SIG-M5 treated with dmso at 0.1 percent for 504 hours (cell line): Measurements from ENCODE around the gene ZNF441.
"Not testable (repeated sequence)": the region's sequence is repeated elsewhere in the genome, so short reads cannot be mapped to it uniquely, and the experiment has no call there.

Source experiments
- DNase-seq: peaks from one replicate; lab custom pipeline; 2025; ENCODE audit not compliant: unreplicated experiment; lab: John Stamatoyannopoulos, UW

ZNF441 gene

DNA sequence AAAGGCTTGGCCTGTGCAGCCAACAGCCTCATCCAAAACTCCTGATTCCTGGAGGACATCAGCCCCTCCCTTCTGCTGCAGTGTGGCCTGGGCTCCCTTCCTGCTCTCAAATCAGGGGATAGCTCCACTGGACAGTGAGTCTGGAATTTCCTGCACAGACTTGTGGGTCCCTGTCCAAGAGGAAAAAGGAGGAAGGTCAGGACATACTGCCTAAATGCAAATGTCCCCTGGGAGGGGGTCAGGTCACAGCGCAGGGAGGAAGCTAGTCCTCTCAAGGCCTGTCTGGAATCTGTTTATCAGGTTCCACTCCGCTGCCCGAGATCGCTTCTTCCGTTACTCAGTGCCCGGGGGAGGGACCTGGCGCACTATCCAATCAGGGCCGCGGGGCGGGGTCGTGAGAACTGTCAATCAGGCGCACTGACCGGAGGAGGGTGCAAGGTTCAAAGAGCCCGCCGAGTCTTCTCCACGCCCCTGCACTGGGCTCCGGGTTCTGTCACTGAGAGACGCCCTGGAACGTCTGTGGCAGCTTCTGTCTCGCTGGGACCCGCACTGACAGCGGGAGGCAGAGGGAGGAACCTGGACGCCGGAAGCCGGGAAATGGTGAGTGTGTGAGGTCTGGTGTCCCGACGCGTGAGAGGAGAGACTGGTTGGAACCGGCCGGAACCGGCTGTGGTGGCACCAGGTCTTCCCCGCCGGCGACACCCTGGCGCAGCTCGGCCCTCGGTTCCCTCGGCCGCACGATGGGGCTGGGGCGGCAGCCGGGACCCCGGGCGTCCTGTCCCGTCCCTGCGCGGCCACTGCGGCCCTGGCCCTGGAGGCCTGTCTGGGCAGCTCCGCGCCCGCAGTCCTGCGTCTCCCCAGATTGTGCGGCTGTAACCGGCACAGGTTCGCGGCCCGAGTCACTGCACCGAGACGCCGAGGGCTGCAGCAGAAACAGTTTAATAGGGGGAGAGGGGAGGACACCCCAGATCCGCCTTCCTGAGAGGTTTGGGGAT is at the start of gene ZNF441:
TSS of gene ZNF441 (plus strand) at position 404 of the 995 bp plus-strand sequence. CDS start at position 598, 194 bp downstream.
- DNase-seq = no peak

DNA sequence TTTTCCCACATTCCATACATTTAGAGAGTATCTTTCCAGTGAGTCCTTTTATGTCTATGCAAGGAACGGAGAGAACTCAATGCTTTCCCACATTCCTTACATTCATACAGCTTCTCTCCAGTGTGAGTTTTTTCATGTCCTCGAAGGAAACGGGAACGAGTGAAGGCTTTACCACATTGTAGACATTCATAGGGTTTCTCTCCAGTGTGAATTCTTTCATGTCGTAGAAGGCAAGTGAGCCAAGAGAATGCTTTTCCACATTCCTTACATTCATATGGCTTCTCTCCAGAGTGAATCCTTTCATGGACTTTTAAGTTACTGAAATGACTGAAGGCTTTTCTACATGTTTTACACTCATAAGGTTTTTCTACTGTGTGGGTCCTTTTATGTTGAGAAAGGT is 45.1 kb upstream of the ZNF441 start:
- no peak for DNase-seq

DNA sequence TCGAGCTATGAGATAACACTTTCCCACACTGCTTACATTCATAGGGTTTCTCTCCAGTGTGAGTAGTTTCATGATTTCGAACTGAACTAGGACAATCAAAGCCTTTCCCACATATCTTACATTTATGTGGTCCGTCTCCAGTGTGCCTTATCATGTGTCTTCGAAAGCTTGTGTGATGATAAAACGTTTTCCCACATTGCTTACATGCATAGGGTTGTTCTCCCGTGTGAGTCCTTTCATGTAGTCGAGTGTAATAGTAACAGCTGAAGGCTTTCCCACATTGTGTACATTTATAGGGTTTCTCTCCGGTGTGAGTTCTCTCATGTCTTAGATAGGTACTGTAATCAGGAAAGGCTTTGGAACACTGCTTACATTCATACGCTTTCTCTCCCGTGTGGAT is 44.4 kb upstream of the ZNF441 start:
- no peak for DNase-seq

DNA sequence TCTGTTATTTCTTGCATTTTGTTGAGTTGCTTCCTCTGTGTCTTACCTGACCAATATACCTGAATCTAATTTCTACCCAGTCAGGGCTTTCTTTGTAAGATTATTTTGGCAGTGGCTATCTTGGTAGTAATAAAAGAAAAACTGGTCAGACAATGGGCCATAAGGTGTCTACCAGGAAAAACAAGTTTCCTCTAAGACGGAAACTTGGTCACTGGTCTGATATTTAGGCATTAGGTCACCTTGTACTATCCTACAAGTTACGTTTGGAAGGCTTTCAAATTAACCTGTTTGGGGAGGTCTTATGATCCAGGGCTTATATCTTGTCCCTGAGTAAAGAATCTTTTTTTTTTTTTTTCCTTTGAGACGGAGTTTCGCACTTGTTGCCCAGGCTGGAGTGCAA is 37.2 kb upstream of the ZNF441 start:
- no peak for DNase-seq

DNA sequence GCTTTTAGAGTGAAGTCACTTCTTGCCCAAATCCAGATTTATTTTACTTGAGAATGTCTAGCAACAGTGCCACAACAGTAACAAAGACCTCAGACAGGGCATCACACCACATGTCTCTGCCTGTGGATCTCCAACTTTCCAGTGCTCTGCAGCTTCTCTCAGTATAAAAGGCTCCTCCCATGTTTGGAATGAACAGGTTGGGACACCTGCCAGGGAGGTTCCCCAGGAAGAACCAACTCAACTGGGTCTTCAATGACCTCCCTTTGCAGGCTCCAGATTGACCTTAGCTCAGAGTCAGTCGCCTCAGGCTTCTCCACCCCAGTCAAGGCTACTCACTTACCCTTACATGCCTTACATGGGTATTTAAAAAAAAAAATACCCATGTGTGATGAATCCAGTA is 31.4 kb upstream of the ZNF441 start:
- DNase-seq = no peak

DNA sequence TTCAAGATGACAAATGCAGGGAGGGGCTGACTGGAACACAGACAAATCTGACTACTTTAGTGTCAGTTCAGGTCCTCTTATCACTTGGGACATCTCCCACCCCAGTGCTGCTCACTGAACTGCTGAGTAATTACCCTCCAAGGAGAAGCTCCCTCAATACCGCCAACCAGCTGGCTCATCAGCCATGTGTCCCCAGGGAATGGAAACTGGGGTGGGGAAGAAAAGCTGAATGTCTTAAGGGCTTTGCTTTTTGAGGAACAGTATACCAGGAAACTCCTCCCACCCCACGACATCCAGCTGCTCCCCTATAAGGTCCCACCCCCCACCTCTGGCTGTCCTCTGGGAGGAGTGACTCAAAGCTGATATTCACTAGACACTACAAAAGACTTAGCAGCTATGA is 30.1 kb upstream of the ZNF441 start:
- DNase-seq = no peak

DNA sequence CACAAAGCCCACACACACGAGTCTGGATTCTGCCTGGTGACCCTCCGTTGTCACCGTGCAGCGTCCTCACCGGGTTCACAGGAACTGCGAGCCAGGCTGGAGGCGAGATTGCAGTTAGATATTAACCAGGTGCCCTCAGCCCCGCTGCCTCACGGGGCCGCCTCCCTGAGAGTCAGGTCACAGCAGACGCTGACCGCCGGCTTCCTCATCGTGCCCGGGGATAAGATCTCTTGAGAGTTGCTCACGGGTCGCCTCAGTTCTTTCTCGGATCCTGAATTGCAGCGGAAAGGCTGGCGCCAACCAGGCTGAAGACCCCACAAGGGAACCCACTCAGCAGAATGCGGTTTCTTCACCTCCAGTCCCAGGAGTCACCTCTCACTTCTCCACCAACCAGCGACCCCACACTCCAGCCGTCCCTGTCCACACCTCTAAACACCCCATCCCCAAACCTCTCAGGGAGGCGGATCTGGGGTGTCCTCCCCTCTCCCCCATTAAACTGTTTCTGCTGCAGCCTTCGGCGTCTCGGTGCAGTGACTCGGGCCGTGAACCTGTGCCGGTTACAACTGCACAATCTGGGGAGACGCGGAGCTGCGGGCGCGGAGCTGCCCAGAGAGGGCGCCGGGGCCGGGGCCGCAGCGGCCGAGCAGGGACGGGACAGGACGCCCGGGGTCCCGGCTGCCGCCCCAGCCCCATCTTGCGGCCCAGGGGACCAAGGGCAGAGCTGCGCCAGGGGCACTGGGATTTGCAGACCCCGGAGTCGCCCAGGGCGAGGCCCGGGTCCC is 28.6 kb upstream of the ZNF441 start:
- DNase-seq = no peak

DNA sequence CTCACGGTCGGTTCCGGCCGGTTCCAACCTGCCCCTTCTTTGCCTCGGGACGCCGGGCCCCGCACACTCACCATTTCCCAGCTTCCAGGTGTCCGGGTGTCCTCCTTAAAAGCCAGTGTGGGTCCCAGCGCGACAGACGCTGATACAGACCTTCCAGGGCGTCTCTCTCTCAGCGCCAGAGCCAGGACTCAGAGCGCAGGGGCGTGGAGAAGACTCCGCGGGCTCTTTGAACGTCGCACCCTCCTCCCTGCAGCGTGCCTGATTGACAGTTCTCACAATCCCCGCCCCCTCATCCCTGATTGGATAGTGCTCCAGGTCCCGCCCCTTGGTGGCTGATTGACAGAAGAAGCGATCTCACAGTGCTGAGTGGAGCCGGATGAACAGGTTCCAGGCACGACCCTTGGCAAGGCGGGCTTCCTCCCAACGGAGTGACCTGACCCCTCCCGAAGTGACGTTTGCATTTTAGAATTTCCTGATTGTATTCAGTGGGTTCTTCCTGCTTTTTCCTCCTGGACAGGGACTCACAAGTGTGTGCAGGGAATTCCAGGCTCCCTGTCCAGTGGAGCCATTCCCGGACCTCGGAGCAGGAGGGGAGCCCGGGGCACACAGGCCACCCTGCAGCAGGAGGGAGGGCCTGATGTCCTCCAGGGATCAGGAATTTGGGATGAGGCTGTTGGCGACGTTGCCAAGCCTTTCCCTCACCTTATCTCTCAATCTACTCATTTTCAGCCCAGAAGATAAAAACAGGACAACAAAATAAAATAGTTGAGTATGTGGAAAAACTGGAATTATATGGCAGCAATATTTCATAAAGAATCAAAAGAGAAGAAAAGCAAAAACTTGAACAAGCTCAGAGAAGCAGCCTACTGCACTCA is 27.8 kb upstream of the ZNF441 start, which contains the start of gene ZNF823:
TSS of gene ZNF823 (minus strand) at position 201 of the 875 bp plus-strand sequence. CDS start at position 74, 127 bp downstream.
- DNase-seq = peak; percentile 91

DNA sequence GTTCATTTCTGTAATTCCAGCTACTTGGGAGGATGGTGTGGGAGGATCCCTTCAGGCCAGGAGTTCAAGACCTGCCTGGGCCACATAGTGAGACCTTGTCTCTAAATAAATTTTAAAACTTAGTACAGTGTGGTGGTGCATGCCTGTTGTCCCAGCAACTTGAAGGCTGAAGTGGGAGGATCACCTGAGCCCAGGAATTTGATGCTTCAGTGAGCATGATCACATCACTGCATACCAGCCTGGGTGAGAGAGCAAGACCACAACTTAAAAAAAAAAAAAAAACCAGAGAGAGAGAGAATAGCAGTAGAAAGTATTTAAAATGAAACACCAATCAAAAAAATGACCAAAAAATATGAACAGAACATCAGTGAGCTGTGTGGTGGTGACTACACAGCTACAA is 20.9 kb upstream of the ZNF441 start:
- DNase-seq = no peak

DNA sequence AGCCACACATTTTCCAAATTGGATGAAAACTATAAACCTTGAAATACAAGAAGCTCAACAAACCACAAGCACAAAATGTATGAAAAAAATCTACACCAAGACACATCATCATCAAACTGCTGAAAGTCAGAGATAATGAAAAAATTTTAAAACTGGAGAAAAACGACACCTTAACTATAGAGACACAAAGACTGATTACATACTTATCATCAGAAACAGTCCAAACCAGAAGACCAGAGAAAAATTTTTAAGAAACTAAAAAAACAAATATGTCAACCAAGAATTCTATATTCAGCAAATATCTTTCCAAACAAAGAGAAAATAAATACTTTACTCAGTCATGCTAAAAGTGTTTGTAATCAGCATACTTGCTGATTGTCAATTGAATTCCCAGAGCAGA is 19.5 kb upstream of the ZNF441 start:
- DNase-seq = no peak

DNA sequence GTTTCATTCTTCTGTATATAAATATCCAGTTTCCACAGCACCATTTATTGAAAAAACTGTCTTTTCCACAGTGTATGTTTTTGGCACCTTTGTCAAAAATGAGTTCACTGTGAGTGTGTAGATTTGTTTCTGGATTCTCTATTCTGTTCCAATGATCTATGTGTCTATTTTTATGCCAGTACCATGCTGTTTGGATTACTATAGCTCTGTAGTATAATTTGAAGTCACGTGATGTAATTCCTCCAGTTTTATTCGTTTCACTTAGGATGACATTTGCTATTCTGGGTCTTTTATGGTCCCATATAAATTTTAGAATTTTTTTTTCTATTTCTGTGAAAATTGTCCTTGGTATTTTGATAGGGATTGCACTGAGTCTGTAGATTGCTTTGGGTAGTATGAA is 17.0 kb upstream of the ZNF441 start:
- DNase-seq = no peak

DNA sequence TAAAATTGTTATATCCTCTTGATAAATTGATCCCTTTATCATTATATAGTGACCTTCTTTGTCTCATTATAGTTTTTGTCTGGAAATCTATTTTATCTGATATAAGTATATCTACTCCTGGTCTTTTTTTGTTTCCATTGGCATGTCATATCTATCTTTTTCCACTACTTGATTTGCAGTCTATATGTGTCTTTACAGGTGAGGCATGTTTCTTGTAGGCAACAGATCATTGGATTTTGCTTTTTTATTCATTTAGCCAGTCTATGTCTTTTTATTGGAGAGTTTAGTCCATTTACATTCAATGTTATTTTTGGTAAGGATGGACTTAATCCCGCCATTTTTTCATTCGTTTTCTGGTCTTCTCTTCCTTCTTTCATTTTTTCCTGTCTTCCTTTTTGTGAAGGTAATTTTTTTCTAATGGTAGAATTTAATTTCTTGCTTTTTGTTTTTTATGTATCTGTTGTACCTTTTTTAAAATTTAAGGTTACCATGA is 14.5 kb upstream of the ZNF441 start:
- DNase-seq = no peak

DNA sequence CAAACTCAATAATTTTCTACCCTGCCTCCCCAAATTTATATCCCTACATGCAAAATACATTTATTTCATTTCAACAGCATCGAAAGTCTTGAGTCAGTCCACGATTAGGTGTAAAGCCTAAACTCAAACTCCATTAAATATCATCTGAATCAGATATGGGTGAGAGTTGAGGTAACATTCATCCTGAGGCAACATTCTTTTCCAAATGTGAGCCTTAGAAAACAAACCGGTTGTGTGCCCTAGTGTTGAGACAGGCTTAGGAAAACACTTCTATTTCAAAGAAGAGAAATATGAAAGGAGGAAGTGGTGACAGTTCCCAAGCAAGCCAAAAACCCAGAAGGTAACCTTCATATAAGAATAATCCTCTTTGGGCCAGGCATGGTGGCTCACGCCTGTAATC is 12.1 kb upstream of the ZNF441 start:
- DNase-seq = no peak

DNA sequence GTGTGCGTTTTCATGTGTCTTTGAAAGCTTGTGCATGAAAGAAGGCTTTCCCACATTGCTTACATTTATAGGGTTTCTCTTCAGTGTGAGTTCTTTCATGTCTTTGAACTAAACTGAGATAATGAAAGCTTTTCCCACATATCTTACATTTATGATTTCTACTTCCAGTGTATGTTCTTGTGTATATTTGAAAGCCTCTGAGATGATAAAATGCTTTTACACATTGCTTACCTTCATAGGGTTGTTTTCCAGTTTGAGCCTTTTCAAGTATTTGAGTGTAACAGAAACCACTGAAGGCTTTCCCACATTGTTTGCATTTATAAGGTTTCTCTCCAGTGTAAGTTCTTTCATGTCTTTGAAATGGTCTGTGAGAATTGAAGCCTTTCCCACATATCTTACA is 9.8 kb upstream of the ZNF441 start:
- no peak for DNase-seq

DNA sequence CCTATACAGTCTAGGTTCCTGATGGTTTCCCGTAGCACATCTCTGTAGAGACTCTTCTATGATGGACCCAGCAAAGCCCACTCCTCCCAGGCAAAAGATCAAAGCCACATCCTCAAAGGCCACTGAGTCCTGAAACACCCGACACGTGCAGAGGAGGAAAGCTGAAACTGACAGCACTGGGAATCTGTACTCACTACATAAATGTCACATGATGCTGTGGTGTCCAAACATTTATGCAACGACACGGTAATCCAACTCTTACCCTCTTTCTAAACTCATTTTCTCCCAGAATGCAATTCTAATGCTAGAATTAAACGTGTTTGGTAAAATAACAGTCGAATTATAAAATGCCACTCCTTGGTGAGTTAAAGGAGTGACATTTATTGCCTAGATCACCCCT is 7.0 kb upstream of the ZNF441 start:
- no peak for DNase-seq

DNA sequence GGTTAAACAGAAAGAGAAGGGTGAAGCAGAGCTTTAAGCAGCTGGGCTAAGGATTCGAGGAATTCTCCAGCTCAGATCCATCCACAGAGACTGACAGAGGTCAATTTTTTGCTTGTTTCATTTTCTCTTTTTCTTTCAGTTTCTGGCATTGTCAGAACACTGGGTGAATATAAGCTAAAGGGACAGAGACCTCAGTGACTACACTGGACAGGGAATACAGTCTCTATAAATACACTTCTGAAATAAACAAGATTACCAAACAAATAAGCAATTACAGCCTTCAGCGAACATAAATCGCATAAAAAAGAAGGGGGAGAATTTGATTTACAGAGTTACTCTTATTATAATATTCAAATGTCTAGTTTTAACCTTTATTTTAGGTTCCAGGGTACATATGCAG is 3.7 kb upstream of the ZNF441 start:
- no peak for DNase-seq

DNA sequence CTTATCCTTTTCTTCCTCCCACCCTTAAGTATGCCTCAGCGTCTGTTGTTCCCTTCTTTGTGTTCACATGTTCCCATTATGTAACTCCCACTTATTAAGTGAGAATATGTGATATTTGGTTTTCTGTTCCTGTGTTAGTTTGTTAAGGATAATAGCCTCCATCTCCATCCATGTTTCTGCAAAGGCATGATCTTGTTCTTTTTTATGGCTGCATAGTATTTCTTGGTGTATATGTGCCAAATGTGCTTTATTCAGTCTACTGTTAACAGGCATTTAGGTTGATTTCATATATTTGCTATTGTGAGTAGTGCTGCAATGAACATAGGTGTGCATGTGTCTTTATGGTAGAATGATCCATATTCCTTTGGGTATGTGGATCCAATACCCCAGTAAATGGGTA is 3.2 kb upstream of the ZNF441 start:
- DNase-seq = no peak

DNA sequence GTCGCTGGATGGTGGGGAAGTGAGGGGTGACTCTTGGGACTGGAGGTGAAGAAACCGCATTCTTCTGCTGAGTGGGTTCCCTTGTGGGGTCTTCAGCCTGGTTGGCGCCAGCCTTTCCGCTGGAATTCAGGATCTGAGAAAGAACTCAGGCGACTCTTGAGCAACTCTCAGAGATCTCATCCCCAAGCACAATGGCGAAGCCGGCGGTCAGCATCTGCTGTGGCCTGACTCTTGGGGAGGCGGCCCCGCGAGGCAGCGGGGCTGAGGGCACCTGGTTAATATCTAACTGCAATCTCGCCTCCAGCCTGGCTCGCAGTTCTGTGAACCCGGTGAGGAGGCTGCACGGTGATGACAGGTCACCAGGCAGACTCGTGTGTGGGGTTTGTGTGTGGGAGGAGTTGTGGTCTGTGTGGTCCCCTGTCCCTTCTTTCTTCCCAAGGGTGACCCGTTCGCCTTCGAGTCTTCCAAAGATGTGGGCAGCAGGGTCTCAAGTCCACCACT is 883 bp downstream of the ZNF441 start:
- DNase-seq = no peak

DNA sequence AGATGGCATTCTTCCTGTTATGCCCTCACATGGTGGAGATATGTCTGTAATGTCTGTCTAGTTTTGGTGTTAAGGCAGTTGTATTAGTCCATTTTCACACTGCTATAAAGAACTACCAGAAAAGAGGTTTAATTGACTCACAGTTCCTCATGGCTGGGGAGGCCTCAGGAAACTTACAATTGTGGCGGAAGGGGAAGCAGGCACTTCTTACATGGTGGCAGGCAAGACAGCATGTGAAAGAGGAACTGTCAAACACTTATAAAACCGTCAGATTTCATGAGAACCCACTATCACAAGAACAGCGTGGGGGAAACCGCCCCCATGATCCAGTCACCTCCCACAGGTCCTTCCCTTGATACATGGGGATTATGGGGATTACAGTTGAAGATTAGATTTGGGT is 3.2 kb downstream of the ZNF441 start:
- no peak for DNase-seq

DNA sequence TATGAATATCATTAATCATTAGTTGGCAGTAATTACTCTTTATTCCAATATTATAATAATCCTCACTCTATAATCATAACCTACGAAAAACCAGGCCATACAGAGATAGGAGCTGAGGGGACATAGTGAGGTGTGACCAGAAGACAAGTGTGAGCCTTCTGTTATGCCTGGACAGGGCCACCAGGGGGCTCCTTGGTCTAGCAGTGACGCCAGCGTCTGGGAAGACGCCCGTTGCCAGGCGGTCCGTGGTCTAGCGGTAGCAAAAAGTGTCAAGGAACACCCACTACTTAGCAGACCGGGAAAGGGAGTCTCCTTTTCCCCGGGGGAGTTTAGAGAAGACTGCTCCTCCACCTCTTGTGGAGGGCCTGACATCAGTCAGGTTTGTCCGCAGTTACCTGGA is 4.7 kb downstream of the ZNF441 start:
- not testable (repeated sequence) for DNase-seq

DNA sequence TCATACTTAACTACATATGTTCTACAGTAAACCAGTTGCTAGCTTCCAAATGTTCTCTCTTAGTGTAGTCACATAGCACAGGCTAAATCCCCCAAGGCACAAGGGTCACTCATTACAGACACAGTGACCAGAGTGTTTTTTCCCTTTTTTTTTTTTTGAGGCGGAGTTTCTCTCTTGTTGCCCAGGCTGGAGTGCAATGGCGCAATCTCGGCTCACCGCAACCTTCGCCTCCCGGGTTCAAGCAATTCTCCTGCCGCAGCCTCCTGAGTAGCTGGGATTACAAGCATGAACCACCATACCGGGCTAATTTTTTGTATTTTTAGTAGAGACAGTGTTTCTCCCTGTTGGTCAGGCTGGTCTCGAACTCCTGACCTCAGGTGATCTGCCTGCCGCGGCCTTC is 9.9 kb downstream of the ZNF441 start:
- DNase-seq = not testable (repeated sequence)
